Epithelial cell of umbilical artery (primary cell): ENCODE data around the gene TRHDE. TPM values are rescaled to one million over a fixed set of nuclear protein-coding genes. Genes with fewer than 3 reads are reported as not detected.

ENCODE experiments used
- total RNA-seq: library from RNA; depleted of rRNA; stranded (reverse); fragments of >200 nt; gene quantifications from 2 replicates; pipeline ENCODE4 v1.2.3, GENCODE V29; 2014

TRHDE gene
- total RNA-seq, result 0.32 and 3.8 TPM in 2 replicates

GRCh38 chr12:72272091-72272661, at the start of gene TRHDE:
Gene TRHDE, plus strand, starts transcription at chr12:72272370. Its CDS starts 274 bp downstream, at chr12:72272644.

